CD4-positive, alpha-beta T cell treated with Interleukin-1 beta for 1 hour (primary cell): ENCODE measurements around the gene TSPAN17.

Experiments used
- DNase-seq, 2 donors: peaks; one replicate each; pipeline ENCODE4 v3.0.0-alpha.2; 2020 to 2022

The TSPAN17 gene

DNA sequence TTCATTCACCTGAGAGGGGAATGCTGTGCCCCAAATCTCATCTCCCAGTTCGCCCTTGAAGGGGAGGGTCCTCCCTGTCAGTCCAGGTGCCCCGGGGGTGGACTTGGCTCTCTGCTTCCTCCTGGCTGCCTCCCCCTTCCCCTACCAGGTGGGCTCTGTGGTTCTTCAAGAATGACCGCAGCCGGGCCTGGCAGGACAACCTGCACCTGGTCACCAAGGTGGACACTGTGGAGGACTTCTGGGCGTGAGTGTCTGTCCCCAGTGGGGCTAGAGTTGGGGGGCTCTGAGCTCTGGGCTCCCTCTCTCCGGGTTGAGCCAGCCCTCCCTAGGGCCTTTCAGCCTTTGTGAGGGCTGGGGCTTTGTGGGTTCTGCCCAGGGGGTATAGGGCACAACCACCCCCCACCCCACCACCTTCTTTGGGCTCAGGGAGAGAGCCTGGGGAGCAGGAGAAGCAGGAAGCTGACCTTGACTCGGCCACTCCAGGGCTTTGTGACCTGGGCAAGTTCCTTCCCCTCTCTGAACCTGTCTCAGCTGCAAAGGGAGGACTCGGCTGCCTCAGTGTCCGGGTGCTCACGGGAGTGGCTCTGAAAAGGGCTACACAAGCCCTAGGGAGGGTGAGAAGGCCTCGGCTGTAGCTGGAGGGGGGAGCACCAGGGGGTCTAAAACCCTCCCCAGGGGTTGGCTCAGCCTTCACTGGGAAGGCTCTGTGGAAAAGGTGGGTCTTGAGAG is 3.6 kb upstream of the TSPAN17 start:
- no peak for DNase-seq

DNA sequence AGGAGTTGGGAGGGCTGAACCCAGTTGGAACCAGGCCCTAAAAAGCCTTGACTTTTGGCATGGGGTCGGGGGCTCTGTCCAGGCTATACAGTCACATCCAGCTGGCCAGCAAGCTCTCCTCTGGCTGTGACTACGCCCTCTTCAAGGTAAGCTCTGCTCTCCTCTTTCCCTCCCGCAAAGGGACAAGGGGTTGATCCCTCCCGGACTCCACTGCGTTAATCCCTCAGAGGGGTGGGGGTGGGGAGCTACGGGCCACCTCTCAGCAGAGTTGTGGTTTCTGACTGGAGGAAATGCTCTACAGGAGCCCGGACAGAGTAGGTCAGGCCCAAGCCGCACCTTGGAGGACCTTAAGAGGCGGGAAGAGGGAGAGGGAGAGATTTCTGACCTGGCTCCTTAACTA is 3.0 kb upstream of the TSPAN17 start:
- no peak for DNase-seq

DNA sequence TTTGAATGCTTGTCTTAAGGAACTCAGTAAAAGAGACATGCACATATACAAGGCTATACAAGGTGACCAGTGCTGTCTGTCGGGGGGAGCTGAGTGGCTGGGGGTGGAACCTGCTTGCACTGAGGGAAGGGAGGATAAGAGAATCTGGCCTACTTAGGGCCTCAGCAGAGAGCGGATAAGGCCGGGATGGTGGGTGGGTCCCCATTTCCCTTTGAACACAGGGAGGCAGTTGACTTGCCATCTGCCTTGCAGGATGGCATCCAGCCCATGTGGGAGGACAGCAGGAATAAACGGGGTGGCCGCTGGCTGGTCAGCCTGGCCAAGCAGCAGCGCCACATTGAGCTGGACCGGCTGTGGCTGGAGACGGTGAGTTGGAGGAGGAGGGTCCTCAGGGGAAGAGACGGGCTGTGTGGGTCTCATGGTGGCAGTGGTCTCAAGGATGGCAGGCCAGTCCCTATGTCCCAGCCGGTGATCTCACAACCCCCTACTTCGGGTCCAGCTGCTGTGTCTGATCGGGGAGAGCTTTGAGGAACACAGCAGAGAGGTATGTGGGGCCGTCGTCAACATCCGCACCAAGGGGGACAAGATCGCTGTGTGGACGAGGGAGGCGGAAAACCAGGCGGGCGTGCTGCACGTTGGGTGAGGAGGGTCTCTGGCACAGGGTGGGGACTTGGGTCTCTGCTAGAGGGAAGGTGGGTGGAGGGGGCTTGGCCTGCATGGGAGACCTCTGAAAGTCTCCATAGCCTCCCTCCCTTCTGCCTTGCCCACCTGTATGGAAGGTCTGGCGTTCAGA is 2.2 kb upstream of the TSPAN17 start:
- no peak for DNase-seq

DNA sequence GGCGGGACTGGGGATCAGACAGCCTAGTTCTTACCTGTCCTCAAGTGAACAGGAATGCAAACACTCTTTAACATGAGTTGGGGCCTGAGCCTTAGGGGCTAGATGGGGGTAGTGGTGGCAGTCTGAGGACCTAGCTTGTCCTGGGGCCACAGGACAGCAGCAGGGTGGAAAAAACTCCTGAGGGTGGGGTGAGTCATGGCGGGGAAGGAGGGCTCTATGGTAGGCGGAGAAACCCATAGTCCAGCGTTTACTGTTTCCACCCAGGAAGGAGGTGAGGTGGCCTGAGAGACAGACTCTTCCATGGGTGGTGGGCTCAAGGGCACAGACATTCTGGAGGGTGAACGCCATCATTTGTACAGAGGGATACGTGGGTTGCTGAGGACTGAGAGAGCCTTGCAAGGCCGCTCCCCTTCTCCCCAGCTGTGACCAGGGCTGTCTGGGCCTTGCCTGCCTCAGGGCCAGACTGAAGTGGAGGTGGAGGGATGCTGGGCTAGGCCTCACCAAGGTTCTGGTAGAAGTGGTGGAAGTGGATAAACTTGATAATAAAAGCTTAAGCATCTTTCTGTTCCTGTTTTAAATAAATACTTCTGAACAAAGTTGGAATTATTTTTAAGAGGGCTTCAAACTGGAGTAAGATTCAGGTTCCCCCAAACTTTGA is 1.1 kb upstream of the TSPAN17 start:
- no peak for DNase-seq

- DNase-seq = no peak
These were observed 616 bp upstream of the TSPAN17 start for GRCh38 chr5:176646707-176647029.

GRCh38 chr5:176647843-176648473 is 674 bp downstream of the TSPAN17 start:
- DNase-seq = peak in 1 of 2 donors; percentile 1

DNA sequence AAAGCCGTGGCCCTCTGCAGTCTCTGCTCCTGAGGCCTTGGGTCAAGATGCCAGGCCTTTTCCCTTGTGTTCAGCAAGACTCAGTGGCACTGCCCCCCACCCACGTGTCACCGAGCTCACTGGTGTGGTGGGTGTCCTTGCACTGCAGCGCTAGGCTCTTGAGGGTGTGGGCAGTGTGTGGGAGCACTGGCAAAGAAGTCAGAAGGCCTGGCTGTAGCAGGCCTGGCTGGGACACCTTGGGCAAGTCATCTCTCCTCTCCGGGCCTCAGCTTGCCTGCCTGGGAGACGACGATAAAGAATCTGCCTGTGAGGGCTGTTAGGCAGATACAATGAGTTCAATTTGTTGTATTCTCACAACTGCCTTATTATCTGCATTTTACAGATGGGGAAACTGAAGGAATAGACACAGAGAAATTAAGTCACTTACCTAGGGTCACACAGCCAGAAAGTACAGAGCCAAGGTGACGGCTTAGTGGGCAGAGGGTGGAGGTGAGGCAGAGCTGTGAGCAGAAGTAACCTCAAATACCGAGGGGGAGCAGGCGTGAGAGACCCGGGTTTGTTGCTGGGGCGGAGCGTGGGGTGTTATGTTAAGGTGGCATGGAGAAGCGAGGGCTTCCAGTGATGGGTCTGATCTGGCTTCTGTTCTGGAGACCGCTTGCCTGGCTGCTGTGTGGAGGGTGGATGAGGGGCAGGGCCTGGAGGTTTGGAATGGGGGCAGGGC is 1.4 kb downstream of the TSPAN17 start:
- DNase-seq = peak; percentile 29 to 42

- no peak for DNase-seq
These were observed 3.1 kb downstream of the TSPAN17 start for GRCh38 chr5:176650354-176650884.

DNA sequence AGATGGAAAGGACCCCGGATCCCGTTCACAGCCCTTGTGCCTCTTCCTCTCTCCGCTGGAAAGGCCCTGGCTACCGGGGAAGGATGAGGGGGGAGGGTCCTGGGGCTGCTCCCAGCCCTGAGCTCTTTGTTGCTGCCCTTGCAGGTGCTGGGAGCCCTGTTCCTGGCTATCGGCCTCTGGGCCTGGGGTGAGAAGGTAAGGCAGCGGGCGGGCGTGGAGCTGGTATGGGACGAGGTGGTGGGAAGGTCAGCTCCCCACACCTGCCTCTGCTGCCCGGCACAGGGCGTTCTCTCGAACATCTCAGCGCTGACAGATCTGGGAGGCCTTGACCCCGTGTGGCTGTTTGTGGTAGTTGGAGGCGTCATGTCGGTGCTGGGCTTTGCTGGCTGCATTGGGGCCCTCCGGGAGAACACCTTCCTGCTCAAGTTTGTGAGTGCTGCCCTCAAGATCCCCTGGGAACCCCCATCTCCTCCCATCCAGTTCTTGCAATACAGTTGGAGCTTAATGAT is 4.2 kb downstream of the TSPAN17 start:
- DNase-seq = no peak

DNA sequence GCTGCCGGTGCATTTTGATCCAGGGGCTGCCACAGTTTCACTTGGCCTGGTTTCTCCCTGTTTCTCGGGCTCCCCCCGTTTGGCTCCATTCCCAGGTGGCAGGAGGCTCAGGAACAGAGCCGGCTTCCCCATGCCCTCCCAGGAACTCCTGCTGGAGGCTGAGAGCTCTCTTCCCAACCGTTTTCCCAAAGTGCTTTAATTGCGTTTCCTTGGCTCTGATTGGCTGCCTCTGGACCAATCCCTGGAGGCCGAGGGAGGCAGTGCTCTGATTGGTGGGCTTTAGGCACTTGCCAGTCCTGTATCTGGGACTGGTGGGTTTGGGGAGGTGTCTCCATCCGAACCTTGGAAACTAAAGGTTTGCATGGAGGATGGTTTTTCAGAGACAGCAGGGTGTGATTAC is 4.9 kb downstream of the TSPAN17 start:
- DNase-seq = no peak

DNA sequence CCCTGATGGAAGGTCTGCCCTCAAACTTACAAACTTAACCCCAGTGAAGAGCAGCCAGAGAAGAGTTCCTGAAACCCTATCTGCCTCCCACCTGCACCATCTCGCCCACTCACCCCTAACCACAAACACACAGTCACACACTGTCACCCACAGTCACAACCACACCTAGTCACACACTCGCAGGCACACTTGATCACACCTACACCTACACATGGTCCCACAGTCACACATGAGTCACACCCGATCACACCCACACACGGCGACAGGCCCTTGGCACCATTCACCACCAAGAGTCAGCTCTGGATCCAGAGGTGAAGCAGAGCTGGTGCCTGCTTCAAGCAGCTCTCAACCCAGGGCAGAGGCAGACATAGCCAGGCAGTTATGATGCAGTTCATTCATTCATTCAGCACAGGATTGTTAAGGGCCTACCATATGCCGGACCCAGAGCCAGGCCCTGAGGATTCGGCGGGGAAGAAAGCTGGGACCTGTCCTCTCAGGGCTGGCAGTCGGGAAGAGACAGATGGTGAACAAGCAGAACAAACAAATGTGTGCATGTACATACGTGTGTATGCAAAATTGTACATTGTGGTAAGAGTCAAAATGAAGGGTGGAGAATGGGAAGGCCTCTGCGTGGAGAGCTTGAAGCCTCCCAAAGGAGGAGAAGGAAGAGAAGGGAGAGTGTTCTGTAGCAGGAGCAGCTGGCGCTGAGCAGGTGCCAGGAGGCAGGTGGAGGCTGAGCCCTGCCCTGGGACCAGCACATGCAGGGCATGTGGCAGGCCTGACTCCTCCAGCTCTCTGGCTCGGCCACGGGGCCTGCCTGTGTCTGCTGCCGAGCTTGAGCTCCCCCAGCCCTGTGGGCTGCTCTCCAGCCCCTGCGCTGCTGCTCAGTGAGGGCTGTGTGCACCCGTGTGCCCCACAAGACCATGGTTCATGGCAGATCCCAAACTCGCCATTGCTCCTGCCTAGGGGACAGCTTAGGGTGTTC is 6.4 kb downstream of the TSPAN17 start:
- peak; percentile 37 to 48 for DNase-seq

DNA sequence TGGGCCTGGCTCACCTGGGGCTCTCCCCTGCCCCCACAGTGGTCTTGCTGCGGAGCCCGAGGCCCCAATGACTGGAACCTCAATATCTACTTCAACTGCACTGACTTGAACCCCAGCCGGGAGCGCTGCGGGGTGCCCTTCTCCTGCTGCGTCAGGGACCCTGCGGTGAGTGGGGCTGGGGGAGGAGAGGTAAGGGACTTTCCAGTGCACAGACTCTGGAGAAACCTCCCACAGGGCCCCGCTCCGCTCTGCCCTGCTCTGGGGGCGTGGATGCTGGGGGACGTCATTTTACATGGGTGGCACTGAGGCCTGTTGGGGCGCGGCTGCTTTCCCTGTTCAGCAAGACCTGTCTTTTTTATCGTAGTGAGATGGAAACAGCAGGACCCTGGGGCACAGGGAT is 7.6 kb downstream of the TSPAN17 start:
- peak in 1 of 2 donors; percentile 4 for DNase-seq

DNA sequence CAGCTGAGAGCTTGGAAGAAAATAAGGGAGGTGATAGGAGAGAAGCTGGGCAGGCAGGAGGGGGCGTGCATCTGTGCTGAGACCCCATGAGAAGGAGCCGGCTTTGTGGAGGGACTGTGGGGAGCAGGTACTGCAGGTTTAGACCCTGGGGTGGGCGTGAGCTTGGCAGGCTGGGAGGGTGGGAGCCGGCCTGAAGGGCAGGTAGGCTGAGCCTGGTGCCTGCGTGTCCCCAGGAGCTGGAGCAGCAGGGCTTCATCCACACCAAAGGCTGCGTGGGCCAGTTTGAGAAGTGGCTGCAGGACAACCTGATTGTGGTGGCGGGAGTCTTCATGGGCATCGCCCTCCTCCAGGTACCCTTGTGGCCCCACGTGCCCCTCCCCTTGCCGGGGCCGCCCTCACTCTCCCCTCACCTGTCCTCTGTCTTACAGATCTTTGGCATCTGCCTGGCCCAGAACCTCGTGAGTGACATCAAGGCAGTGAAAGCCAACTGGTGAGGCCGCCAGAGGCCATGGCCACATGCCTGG is 9.2 kb downstream of the TSPAN17 start:
- DNase-seq = no peak

GRCh38 chr5:176658007-176658599 is 10.8 kb downstream of the TSPAN17 start:
- DNase-seq = peak; percentile 67 to 68

DNA sequence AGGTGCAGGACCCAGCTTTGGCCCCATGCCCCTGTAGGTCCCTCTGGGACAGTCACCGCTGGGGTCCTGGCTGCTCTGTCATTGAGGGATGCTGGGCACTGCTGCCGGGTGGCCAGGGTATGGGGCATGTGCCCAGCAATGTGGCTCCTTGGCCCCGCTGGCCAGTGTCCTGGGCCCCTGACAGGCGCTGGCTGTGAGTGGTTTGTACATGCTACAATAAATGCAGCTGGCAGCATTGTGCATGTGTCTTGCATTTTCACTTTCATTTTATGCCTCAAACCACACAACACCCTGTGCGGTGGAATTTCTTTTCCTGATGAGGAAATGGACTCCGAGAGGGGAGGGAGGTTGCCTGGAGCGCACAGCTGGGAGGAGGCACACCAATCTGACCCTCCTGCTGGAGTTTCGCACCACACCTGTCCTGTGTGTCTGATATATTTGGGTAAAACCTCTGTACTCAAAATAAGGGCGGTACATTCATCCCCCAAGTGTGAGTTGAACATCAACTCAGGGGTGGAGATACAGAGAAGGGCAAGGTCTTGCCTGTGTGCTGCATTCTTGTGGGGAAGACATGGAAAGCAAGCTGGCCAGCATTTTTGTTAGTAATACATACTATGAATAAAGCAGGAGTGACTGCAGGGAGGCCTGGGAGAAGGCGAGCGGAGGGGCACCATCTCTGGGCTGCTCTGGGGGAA is 11.7 kb downstream of the TSPAN17 start:
- peak; percentile 20 to 49 for DNase-seq

DNA sequence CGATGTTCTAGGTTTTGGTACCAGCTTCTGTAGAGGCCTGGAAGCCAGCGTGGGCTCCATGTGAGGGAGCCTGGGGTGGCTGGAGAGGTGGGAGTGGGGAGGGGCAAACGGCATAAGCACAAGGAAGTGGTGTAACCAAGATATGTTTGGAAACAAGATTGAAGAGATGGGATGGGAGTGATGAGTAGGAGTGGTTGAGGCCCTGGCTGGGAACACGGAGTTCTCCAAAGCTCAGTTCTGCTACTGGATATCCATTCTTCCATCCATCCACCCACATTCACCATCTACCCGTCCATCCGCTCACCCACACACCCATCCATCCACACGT is 12.2 kb downstream of the TSPAN17 start:
- DNase-seq = no peak

DNA sequence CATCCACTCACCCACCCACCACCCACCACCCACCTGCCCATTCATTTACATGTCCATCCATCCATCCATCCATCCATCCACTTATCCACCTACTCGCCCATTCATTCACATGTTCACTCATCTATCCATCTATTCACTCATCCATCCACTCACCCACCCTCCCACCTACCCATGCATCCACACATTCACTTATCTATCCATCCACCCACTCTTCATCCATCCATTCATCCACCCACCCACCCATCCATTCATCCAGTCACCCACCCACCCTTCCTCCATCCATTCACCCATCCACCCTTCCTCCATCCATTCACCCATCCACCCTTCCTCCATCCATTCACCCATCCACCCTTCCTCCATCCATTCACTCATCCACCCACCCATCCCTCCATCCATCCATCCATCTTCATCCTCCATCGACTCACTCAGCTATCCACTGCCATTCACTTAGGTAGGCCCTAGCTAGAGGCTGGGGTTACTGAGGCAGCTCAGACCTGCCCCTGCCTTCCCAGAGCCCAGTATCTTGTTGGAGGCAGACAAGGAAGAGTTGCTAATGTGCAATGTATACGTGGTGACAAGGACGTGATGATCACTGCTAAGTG is 12.7 kb downstream of the TSPAN17 start:
- no peak for DNase-seq

DNA sequence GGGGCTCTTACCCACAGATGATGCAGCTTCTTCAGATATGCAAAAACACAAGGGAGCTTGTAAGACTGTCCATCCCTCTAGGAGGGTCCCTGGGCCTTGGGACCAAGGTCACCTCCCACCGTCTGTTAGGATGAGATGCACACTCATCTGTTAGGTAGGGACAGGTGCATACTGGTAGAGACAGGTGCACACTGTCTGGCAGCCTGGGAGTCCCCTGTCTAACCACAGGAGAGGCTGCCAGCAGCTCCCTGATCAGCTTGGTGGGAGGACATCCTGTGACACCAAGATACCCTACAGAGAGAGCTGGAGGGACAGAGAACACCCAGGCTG is 13.2 kb downstream of the TSPAN17 start:
- DNase-seq = no peak

DNA sequence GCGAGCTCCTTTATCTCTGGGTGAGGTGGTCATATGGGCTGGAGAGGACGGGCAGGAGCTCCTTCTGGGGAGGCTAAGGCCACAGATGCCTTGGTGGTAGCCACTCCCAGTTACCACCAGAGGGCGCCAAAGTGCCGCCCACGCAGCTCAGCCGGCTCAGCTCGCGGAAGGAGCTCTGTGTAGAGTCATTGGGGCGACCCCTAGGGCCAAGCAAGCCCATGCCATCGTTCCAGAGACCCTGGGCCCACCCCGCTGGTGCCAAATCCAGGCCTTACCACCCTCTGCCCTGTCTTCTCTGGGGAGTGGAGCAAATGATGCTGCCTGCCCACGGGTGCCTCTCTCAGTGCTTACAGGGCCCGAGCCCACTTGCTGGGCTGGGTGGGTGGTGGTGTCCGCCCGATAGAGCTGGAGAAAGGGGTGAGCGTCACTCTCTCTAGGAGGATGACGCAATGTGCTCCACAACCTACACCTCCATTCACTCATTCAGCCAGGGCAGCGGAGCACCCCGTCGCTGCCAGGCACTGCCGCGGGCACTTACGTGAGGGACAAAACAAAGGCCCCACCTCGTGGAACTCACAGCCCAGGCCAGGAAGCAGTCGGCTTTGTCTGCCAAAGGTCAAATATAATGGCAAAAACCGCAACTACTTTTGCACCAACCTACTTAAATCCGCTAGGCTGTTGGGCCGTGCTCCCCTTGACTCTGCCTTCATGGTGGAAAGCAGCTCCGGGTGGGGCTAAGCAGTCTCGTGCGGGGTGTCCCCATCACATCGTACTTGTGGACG is 13.8 kb downstream of the TSPAN17 start:
- DNase-seq = peak; percentile 77 to 80
